ENCODE measurements around the gene DPEP2NB.

Gene DPEP2NB

GRCh38 chr16:67995423-67995822 is 20.3 kb downstream of the DPEP2NB start:
- TF ChIP-seq POLR2AphosphoS5 (IDR thresholded peaks at IDR 0.05; ENCODE audit: low read depth, low read length): no peak
- no peak for TF ChIP-seq SIN3A (IDR thresholded peaks at IDR 0.05; ENCODE audit: borderline replicate concordance, insufficient read depth, low read length)
- TF ChIP-seq TAF1 (IDR thresholded peaks at IDR 0.05; ENCODE audit: borderline replicate concordance, insufficient read depth, low read length): no peak
- no peak for TF ChIP-seq FOXP2 (optimal IDR thresholded peaks at IDR 0.05; ENCODE audit: borderline replicate concordance, extremely low read depth, extremely low read length, insufficient read depth)
- TF ChIP-seq REST (IDR thresholded peaks at IDR 0.05; ENCODE audit: insufficient read depth in 1 of 2, low read depth in 2 of 2, low read length in 2 of 2): no peak

- TF ChIP-seq REST (IDR thresholded peaks at IDR 0.05; ENCODE audit: insufficient read depth in 1 of 2, low read depth in 2 of 2, low read length in 2 of 2) (no peak), FOXP2 (optimal IDR thresholded peaks at IDR 0.05; ENCODE audit: borderline replicate concordance, extremely low read depth, extremely low read length, insufficient read depth) (no peak), SIN3A (IDR thresholded peaks at IDR 0.05; ENCODE audit: borderline replicate concordance, insufficient read depth, low read length) (no peak), TAF1 (IDR thresholded peaks at IDR 0.05; ENCODE audit: borderline replicate concordance, insufficient read depth, low read length) (no peak), POLR2AphosphoS5 (IDR thresholded peaks at IDR 0.05; ENCODE audit: low read depth, low read length) (no peak)
Observed at GRCh38 chr16:67993207-67994039, 22.3 kb downstream of the DPEP2NB start.

GRCh38 chr16:67992661-67993206 is 23.0 kb downstream of the DPEP2NB start:
- TF ChIP-seq FOXP2 (optimal IDR thresholded peaks at IDR 0.05; ENCODE audit: borderline replicate concordance, extremely low read depth, extremely low read length, insufficient read depth): peak; percentile 3
- TF ChIP-seq REST (IDR thresholded peaks at IDR 0.05; ENCODE audit: insufficient read depth in 1 of 2, low read depth in 2 of 2, low read length in 2 of 2): no peak
- no peak for TF ChIP-seq SIN3A (IDR thresholded peaks at IDR 0.05; ENCODE audit: borderline replicate concordance, insufficient read depth, low read length)
- no peak for TF ChIP-seq POLR2AphosphoS5 (IDR thresholded peaks at IDR 0.05; ENCODE audit: low read depth, low read length)
- TF ChIP-seq TAF1 (IDR thresholded peaks at IDR 0.05; ENCODE audit: borderline replicate concordance, insufficient read depth, low read length): no peak

GRCh38 chr16:67990018-67990386 is 25.7 kb downstream of the DPEP2NB start:
- TF ChIP-seq FOXP2 (optimal IDR thresholded peaks at IDR 0.05; ENCODE audit: borderline replicate concordance, extremely low read depth, extremely low read length, insufficient read depth) (no peak), SIN3A (IDR thresholded peaks at IDR 0.05; ENCODE audit: borderline replicate concordance, insufficient read depth, low read length) (no peak), POLR2AphosphoS5 (IDR thresholded peaks at IDR 0.05; ENCODE audit: low read depth, low read length) (no peak), TAF1 (IDR thresholded peaks at IDR 0.05; ENCODE audit: borderline replicate concordance, insufficient read depth, low read length) (no peak), REST (IDR thresholded peaks at IDR 0.05; ENCODE audit: insufficient read depth in 1 of 2, low read depth in 2 of 2, low read length in 2 of 2) (no peak)
